Measurements from ENCODE around the gene GORAB. TPM values are rescaled to one million over a fixed set of nuclear protein-coding genes. Genes with fewer than 3 reads are reported as not detected.

Gene GORAB
- polyA plus RNA-seq, 1 donor (not counting 4 experiments of a cell fraction or from before 2014, with no cell fraction given), result 12.0 TPM

DNA sequence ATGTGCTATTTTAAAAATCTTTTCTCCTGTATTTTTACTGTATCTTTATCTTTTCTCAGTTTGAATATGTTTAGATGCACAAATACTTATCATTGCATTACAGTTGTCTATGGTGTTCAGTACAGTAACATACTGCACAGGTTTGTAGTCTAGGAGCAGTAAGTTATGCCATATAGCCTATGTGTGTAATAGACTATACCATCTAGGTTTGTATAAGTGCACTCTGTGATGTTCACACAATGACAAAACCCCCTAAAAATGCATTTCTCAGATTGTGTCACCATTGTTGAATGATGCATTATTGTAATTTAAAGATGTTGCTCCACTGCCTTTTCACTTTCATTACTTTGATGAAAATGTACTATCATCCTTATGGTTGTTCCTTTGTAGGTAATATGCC lies 67.1 kb downstream of the GORAB start:
- H3K36me3 ChIP-seq (ENCODE audit: control insufficient read depth in 2 of 2, extremely low read depth in 1 of 2, insufficient read depth in 2 of 2, low read length in 2 of 2), result no peaks in the 10 kb centered on the region
- H3K4me2 ChIP-seq (ENCODE audit: control insufficient read depth, extremely low read depth, insufficient read depth, low read depth, low read length), result no peak overlapping the region
- no peaks in the 10 kb centered on the region for H4K20me1 ChIP-seq (ENCODE audit: control insufficient read depth, extremely low read depth, insufficient read depth, low read length)
- H2AFZ ChIP-seq (ENCODE audit: control insufficient read depth, low read length), result no peak overlapping the region
- FAIRE-seq, result no peak
- dilution Hi-C loops (cut with MboI; ENCODE audit: extremely low pct_ligation_motif_present, low sequenced_read_pairs), result no loop called here
- no peaks in the 10 kb centered on the region for H3K79me2 ChIP-seq (ENCODE audit: control insufficient read depth, insufficient read depth, low read length)
- DNase-seq (ENCODE audit: low read depth, low spot score), result no peak
- no peaks in the 10 kb centered on the region for H3K9me3 ChIP-seq (ENCODE audit: control insufficient read depth, low read depth, low read length)
- no peak for TF ChIP-seq EZH2 (IDR thresholded peaks at IDR 0.05; ENCODE audit: low read length)
- TF ChIP-seq, protein P1, sequence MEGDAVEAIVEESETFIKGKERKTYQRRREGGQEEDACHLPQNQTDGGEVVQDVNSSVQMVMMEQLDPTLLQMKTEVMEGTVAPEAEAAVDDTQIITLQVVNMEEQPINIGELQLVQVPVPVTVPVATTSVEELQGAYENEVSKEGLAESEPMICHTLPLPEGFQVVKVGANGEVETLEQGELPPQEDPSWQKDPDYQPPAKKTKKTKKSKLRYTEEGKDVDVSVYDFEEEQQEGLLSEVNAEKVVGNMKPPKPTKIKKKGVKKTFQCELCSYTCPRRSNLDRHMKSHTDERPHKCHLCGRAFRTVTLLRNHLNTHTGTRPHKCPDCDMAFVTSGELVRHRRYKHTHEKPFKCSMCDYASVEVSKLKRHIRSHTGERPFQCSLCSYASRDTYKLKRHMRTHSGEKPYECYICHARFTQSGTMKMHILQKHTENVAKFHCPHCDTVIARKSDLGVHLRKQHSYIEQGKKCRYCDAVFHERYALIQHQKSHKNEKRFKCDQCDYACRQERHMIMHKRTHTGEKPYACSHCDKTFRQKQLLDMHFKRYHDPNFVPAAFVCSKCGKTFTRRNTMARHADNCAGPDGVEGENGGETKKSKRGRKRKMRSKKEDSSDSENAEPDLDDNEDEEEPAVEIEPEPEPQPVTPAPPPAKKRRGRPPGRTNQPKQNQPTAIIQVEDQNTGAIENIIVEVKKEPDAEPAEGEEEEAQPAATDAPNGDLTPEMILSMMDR (optimal IDR thresholded peaks at IDR 0.05 in 1 of 3, IDR thresholded peaks at IDR 0.05 in 1 of 3, conservative IDR thresholded peaks at IDR 0.05 in 1 of 3; ENCODE audit: extremely low read depth in 1 of 3, insufficient read depth in 2 of 3, low read length in 3 of 3), result no peak
- H3K27ac ChIP-seq (ENCODE audit: control insufficient read depth, insufficient read depth, low read length), result no peak overlapping the region
- H3K4me3 ChIP-seq (ENCODE audit: control insufficient read depth in 2 of 3, extremely low read depth in 1 of 3, insufficient read depth in 2 of 3, low read depth in 1 of 3, low read length in 3 of 3), result no peak overlapping the region
- no peaks in the 10 kb centered on the region for H3K9me1 ChIP-seq (ENCODE audit: control insufficient read depth, extremely low read depth, insufficient read depth, low read length)
- no peak overlapping the region for H3K9ac ChIP-seq (ENCODE audit: control insufficient read depth, extremely low read depth, insufficient read depth, low read length)
- no peaks in the 10 kb centered on the region for H3K4me1 ChIP-seq (ENCODE audit: control insufficient read depth, extremely low read depth, insufficient read depth, low read length)
- no peaks in the 10 kb centered on the region for H3K27me3 ChIP-seq (ENCODE audit: control insufficient read depth, extremely low read depth, insufficient read depth, low read length)

DNA sequence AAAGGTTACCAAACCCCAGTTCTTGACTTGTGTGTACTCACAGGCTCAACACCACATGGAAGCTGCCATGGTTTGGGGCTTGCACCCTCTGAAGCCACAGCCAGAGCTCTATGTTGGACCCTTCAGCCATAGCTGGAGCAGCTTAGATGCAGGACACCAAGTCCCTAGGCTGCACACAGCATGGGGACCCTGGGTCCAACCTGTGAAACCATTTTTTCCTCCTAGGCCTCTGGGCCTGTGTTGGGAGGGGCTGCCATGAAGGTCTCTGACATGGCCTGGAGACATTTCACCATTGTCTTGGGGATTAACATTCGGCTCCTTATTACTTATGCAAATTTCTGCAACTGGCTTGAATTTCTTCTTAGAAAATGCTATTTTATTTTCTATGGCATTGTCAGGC lies 69.9 kb downstream of the GORAB start:
- H4K20me1 ChIP-seq (ENCODE audit: control insufficient read depth, extremely low read depth, insufficient read depth, low read length), result no peaks in the 10 kb centered on the region
- no peaks in the 10 kb centered on the region for H3K27me3 ChIP-seq (ENCODE audit: control insufficient read depth, extremely low read depth, insufficient read depth, low read length)
- no peaks in the 10 kb centered on the region for H3K4me1 ChIP-seq (ENCODE audit: control insufficient read depth, extremely low read depth, insufficient read depth, low read length)
- no peak for TF ChIP-seq EZH2 (IDR thresholded peaks at IDR 0.05; ENCODE audit: low read length)
- TF ChIP-seq, protein P1 (optimal IDR thresholded peaks at IDR 0.05 in 1 of 3, IDR thresholded peaks at IDR 0.05 in 1 of 3, conservative IDR thresholded peaks at IDR 0.05 in 1 of 3; ENCODE audit: extremely low read depth in 1 of 3, insufficient read depth in 2 of 3, low read length in 3 of 3), result no peak
- dilution Hi-C loops (cut with MboI; ENCODE audit: extremely low pct_ligation_motif_present, low sequenced_read_pairs), result no loop called here
- no peak overlapping the region for H3K27ac ChIP-seq (ENCODE audit: control insufficient read depth, insufficient read depth, low read length)
- H3K9me1 ChIP-seq (ENCODE audit: control insufficient read depth, extremely low read depth, insufficient read depth, low read length), result no peaks in the 10 kb centered on the region
- FAIRE-seq (no peak), DNase-seq (ENCODE audit: low read depth, low spot score) (no peak)
- no peak overlapping the region for H2AFZ ChIP-seq (ENCODE audit: control insufficient read depth, low read length)
- H3K9ac ChIP-seq (ENCODE audit: control insufficient read depth, extremely low read depth, insufficient read depth, low read length), result no peak overlapping the region
- H3K36me3 ChIP-seq (ENCODE audit: control insufficient read depth in 2 of 2, extremely low read depth in 1 of 2, insufficient read depth in 2 of 2, low read length in 2 of 2), result no peaks in the 10 kb centered on the region
- no peak overlapping the region for H3K4me2 ChIP-seq (ENCODE audit: control insufficient read depth, extremely low read depth, insufficient read depth, low read depth, low read length)
- no peak overlapping the region for H3K4me3 ChIP-seq (ENCODE audit: control insufficient read depth in 2 of 3, extremely low read depth in 1 of 3, insufficient read depth in 2 of 3, low read depth in 1 of 3, low read length in 3 of 3)
- H3K79me2 ChIP-seq (ENCODE audit: control insufficient read depth, insufficient read depth, low read length), result no peaks in the 10 kb centered on the region
- H3K9me3 ChIP-seq (ENCODE audit: control insufficient read depth, low read depth, low read length), result no peaks in the 10 kb centered on the region

Other genes with a start within 250 kb of the GORAB start
- gene PRRX1, start 132.0 kb downstream of the GORAB start, polyA plus RNA-seq, result 0.05 TPM in 1 of 3 replicates, not detected in the others

All from keratinocyte (primary cell).